Measurements from ENCODE around the gene KMT5C.

Gene KMT5C

DNA sequence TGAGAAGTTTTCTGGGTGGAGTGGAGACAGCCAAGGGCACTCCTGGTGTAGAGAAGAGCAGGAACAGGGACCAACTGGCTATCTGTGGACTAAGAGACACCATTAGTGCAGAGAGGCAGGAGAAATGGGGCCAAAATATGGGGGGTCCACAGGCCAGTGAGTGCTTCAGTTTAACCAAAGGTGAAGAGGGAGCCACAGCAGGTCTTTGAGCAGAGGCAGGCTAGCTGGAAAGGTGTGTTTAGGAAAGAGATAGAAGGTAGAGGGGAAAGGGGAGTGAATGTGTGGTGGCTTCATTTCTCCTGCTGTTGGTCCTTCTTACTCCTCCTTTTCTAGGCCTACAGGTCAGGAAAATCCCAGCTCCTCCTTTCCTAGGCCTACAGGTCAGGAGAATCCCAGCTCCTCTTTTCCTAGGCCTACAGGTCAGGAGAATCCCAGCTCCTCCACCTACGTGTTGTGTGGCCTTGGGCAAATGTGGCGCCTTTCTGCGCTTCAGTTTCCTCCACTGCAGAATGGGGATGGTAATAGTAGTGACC is 42.9 kb downstream of the KMT5C start:
- TF ChIP-seq RARB (CRISPR knock-in tag; IDR thresholded peaks at IDR 0.05) (no peak), OSR1 (CRISPR knock-in tag; IDR thresholded peaks at IDR 0.05) (no peak), POU6F1 (CRISPR knock-in tag; IDR thresholded peaks at IDR 0.05; ENCODE audit: borderline replicate concordance, low read depth) (no peak), PPARA (CRISPR knock-in tag; IDR thresholded peaks at IDR 0.05; ENCODE audit: borderline replicate concordance) (no peak), ESRRG (CRISPR knock-in tag; IDR thresholded peaks at IDR 0.05) (no peak), CSDC2 (CRISPR knock-in tag; IDR thresholded peaks at IDR 0.05) (no peak), ISL1 (CRISPR knock-in tag; IDR thresholded peaks at IDR 0.05) (no peak), ARNTL (CRISPR knock-in tag; IDR thresholded peaks at IDR 0.05; ENCODE audit: borderline replicate concordance, low read depth) (no peak), TSHZ2 (CRISPR knock-in tag; IDR thresholded peaks at IDR 0.05) (no peak), ZNF565 (CRISPR knock-in tag; conservative IDR thresholded peaks at IDR 0.05; ENCODE audit: low read depth) (no peak), ZC3H10 (CRISPR knock-in tag; IDR thresholded peaks at IDR 0.05) (no peak), ZNF70 (CRISPR knock-in tag; IDR thresholded peaks at IDR 0.05) (no peak), ZFP30 (CRISPR knock-in tag; IDR thresholded peaks at IDR 0.05) (no peak), TOX (CRISPR knock-in tag; IDR thresholded peaks at IDR 0.05; ENCODE audit: borderline replicate concordance) (no peak)
- ATAC-seq: no peak

- peak; percentile 6; the same call in 2 of the 3 replicates for ATAC-seq
- TF ChIP-seq GLIS3 (CRISPR knock-in tag; IDR thresholded peaks at IDR 0.05) (no peak), ARNTL (CRISPR knock-in tag; IDR thresholded peaks at IDR 0.05; ENCODE audit: borderline replicate concordance, low read depth) (no peak), ZFP30 (CRISPR knock-in tag; IDR thresholded peaks at IDR 0.05) (no peak), TSHZ2 (CRISPR knock-in tag; IDR thresholded peaks at IDR 0.05) (no peak), ZNF565 (CRISPR knock-in tag; conservative IDR thresholded peaks at IDR 0.05; ENCODE audit: low read depth) (no peak), OSR1 (CRISPR knock-in tag; IDR thresholded peaks at IDR 0.05) (no peak), ZNF8 (CRISPR knock-in tag; IDR thresholded peaks at IDR 0.05) (no peak), PATZ1 (CRISPR knock-in tag; IDR thresholded peaks at IDR 0.05; ENCODE audit: borderline replicate concordance) (no peak), SNAI2 (CRISPR knock-in tag; IDR thresholded peaks at IDR 0.05) (no peak), ZC3H10 (CRISPR knock-in tag; IDR thresholded peaks at IDR 0.05) (no peak), ISL1 (CRISPR knock-in tag; IDR thresholded peaks at IDR 0.05) (no peak), BACH2 (CRISPR knock-in tag; IDR thresholded peaks at IDR 0.05; ENCODE audit: borderline replicate concordance) (no peak), ESRRG (CRISPR knock-in tag; IDR thresholded peaks at IDR 0.05) (no peak), TCF4 (CRISPR knock-in tag; IDR thresholded peaks at IDR 0.05; ENCODE audit: borderline replicate concordance) (no peak), CSDC2 (CRISPR knock-in tag; IDR thresholded peaks at IDR 0.05) (no peak), POU6F1 (CRISPR knock-in tag; IDR thresholded peaks at IDR 0.05; ENCODE audit: borderline replicate concordance, low read depth) (no peak), PPARA (CRISPR knock-in tag; IDR thresholded peaks at IDR 0.05; ENCODE audit: borderline replicate concordance) (no peak)
- TF ChIP-seq, protein P1, sequence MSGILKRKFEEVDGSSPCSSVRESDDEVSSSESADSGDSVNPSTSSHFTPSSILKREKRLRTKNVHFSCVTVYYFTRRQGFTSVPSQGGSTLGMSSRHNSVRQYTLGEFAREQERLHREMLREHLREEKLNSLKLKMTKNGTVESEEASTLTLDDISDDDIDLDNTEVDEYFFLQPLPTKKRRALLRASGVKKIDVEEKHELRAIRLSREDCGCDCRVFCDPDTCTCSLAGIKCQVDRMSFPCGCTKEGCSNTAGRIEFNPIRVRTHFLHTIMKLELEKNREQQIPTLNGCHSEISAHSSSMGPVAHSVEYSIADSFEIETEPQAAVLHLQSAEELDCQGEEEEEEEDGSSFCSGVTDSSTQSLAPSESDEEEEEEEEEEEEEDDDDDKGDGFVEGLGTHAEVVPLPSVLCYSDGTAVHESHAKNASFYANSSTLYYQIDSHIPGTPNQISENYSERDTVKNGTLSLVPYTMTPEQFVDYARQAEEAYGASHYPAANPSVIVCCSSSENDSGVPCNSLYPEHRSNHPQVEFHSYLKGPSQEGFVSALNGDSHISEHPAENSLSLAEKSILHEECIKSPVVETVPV (CRISPR knock-in tag; IDR thresholded peaks at IDR 0.05): no peak
- TF ChIP-seq, protein P2, sequence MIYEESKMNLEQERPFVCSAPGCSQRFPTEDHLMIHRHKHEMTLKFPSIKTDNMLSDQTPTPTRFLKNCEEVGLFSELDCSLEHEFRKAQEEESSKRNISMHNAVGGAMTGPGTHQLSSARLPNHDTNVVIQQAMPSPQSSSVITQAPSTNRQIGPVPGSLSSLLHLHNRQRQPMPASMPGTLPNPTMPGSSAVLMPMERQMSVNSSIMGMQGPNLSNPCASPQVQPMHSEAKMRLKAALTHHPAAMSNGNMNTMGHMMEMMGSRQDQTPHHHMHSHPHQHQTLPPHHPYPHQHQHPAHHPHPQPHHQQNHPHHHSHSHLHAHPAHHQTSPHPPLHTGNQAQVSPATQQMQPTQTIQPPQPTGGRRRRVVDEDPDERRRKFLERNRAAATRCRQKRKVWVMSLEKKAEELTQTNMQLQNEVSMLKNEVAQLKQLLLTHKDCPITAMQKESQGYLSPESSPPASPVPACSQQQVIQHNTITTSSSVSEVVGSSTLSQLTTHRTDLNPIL (CRISPR knock-in tag; IDR thresholded peaks at IDR 0.05; ENCODE audit: low read depth): no peak
Observed at GRCh38 chr19:55383279-55384130, 43.8 kb downstream of the KMT5C start.

Measured in SK-N-SH treated with all-trans-retinoic acid at 6 μM for 48 hours (cell line).